HFF-Myc (cell line): Measurements from ENCODE around the gene GPR156.

ENCODE experiments used
- DNase-seq: peaks from one replicate; pipeline ENCODE4 v3.0.0-alpha.2; 2011; ENCODE audit warnings: low read depth; ENCODE audit errors: extremely low read depth
- H3K4me3 ChIP-seq: replicated peaks from 2 replicates; pipeline ENCODE4 v1.5.1; 2011; ENCODE audit warnings: low read depth, mild to moderate bottlenecking, control low read depth, low read length
- TF ChIP-seq, protein P1 (sequence below): IDR thresholded peaks from 2 replicates; pipeline ENCODE4 v1.5.1; 2012; ENCODE audit warnings: mild to moderate bottlenecking, low read depth, low read length, control low read depth; ENCODE audit errors: missing control alignments

The GPR156 gene

DNA sequence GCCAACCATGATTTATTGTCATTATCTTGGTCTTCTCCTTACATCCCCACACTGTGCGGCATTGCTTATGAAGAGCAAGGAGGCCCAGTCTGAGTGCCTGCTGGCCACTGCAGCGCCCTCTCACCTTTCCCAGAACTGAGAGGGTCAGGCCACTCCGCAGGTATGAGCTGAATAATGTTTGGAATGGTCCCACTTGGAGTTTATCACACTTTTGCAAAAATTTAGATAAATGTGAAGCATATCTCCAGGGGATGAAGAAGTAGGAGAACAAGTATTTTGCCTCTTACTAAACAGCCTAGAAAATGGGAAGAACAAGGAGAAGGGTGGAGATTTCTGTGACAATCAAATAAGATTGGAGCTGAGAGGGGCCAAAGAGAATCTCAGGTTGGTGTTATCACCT, 116.4 kb downstream of the GPR156 start:
- no peak for DNase-seq
- H3K4me3 ChIP-seq: no peak overlapping the region
- TF ChIP-seq, protein P1, sequence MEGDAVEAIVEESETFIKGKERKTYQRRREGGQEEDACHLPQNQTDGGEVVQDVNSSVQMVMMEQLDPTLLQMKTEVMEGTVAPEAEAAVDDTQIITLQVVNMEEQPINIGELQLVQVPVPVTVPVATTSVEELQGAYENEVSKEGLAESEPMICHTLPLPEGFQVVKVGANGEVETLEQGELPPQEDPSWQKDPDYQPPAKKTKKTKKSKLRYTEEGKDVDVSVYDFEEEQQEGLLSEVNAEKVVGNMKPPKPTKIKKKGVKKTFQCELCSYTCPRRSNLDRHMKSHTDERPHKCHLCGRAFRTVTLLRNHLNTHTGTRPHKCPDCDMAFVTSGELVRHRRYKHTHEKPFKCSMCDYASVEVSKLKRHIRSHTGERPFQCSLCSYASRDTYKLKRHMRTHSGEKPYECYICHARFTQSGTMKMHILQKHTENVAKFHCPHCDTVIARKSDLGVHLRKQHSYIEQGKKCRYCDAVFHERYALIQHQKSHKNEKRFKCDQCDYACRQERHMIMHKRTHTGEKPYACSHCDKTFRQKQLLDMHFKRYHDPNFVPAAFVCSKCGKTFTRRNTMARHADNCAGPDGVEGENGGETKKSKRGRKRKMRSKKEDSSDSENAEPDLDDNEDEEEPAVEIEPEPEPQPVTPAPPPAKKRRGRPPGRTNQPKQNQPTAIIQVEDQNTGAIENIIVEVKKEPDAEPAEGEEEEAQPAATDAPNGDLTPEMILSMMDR: no peak

DNA sequence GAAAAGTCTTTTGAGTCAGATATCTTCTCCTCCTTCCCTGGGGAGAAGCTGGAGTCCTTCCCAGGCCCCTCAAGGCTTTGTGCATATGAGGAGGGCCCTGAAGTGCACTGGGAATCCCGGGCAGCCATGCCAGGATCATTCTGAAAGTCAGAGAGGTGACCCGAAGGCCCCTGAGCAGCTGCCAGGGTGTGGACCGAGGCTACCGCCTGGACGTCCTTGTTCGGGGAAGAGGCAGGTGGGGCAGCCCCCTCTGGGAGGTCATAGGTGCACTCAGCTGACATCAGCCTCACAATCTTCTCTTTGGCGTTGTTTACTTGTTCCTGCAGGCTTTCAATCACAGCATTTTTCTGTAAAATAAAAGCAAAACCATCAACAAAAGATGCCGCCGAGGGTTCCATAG, 117.0 kb downstream of the GPR156 start:
- no peak for DNase-seq
- TF ChIP-seq, protein P1: no peak
- H3K4me3 ChIP-seq: no peak overlapping the region

DNA sequence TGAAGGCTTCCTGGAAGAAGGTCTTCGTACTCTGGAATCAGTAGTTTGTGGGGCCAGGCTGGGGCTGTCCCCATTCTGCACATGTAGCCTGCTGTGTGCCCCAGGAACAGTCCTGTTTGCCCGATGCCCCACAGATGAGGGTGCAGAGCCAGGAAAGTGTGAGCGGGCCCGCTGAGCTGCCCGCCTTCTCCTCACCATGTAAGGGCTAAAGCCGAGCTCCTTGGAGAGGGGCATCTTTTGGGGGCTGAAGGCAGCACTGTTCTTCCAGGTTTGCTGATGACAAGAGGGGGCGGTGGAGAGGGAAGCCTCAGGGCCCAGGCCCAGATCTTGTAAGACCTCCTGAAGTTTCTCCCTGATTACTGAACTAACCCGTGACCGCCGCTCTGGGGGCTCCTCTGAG, 117.5 kb downstream of the GPR156 start:
- no peak overlapping the region for H3K4me3 ChIP-seq
- no peak for DNase-seq
- TF ChIP-seq, protein P1: no peak

DNA sequence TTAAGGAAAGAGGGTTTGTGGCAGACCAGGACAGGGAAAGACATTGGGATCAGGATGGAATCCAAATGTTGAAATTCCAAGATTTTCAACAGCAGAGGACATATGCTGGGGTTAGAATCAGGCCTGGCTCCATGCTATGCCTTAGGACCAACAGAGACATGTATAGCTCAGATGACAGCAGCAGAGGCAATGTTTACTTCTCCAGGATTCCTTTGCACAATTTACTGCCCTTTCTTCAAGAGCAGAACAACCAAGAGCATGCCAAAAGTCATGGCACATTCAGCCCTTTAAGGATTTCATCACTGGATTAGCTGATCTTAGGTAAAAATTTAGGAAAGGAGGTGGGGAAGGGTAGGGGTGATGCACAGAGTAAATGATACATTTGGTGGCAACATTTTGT, 121.2 kb downstream of the GPR156 start:
- no peak for DNase-seq
- TF ChIP-seq, protein P1: no peak
- no peak overlapping the region for H3K4me3 ChIP-seq

DNA sequence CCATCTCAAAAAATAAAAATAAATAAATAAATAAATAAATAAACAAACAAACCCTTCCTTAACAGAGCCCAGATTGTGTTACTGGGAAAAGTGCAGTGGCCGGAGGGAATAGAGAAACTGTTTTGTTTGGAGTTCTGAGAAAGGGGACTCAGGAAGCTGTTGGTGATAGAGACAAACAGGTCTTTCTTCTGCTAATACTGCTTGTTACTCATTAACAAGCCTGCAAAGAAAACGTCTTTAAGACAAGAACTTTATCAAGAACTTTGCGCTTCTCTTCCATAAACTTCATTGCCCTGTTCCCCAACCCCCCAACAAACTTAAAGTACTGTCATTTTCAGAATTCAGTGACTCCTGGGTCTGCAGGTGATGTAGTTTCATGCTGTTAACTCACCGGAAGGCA, 122.0 kb downstream of the GPR156 start:
- TF ChIP-seq, protein P1: no peak
- DNase-seq: no peak
- no peak overlapping the region for H3K4me3 ChIP-seq

DNA sequence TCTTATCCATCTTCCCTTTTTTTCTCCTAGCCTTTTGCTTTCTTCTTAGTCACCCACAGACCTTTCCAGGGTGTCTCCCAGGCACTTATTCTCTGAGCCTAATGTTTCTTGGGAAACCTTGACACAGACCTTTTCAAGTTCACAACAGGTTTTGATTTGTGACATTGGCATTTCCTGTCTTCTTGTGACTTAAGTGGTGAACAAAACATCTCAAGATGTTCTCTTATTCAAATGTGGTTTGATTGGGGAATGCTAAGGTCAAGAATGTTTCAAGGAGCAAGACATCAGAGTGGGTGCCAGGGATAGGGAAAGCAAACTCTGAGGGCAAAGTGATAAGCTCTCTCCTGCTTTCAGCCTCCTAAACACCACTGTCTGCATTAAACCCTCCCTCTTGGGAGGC, 122.6 kb downstream of the GPR156 start:
- H3K4me3 ChIP-seq: no peak overlapping the region
- DNase-seq: no peak
- TF ChIP-seq, protein P1: no peak

DNA sequence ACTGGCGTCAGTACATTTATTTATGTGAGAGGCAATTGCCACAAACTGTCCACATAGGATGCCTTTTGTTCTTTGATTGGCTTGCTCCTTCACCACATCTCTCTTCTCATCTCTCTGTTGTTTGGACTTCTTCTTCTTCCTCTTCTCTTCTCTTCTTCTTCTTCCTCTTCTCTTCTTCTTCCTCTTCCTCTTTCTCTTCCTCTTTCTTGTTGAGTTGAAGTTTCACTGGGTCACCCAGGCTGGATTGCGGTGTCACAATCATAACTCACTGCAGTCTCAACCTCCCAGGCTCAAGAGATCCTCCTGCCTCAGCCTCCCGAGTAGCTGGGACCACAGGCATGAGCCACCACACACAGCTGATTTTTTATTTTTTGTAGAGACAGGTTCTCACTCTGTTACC, 123.1 kb downstream of the GPR156 start:
- no peak for DNase-seq
- no peak overlapping the region for H3K4me3 ChIP-seq
- TF ChIP-seq, protein P1: no peak
